GM19395 (cell line): ENCODE results near the gene CGA.
"Not testable (repeated sequence)": the region's sequence is repeated elsewhere in the genome, so short reads cannot be mapped to it uniquely, and the experiment has no call there.

Experiments used
- ATAC-seq: cut with Tn5 transposase; IDR thresholded peaks from one replicate; pipeline ENCODE4 v1.9.1; 2021; ENCODE audit warnings: mild to moderate bottlenecking, moderate library complexity; ENCODE audit not compliant: unreplicated experiment

CGA gene

GRCh38 chr6:87095087-87095509, at the start of gene CGA:
Gene CGA (minus strand): TSS chr6:87095106. CDS start chr6:87088200, 6,906 bp downstream.
- no peak for ATAC-seq

- not testable (repeated sequence) for ATAC-seq
Observed at GRCh38 chr6:87139927-87140326, 45.0 kb upstream of the CGA start.

- ATAC-seq = no peak
Observed at GRCh38 chr6:87139236-87139635, 44.3 kb upstream of the CGA start.

- no peak for ATAC-seq
Observed at GRCh38 chr6:87136963-87137362, 42.1 kb upstream of the CGA start.

GRCh38 chr6:87127737-87128136, 32.8 kb upstream of the CGA start:
- ATAC-seq = no peak

GRCh38 chr6:87126501-87126900, 31.6 kb upstream of the CGA start:
- no peak for ATAC-seq

- no peak for ATAC-seq
Observed at GRCh38 chr6:87124074-87124473, 29.2 kb upstream of the CGA start.

- no peak for ATAC-seq
Observed at GRCh38 chr6:87122477-87122876, 27.6 kb upstream of the CGA start.

GRCh38 chr6:87118054-87118453, 23.1 kb upstream of the CGA start:
- ATAC-seq = no peak

GRCh38 chr6:87116922-87117321, 22.0 kb upstream of the CGA start:
- ATAC-seq = no peak

- peak; percentile 99 for ATAC-seq
Observed at GRCh38 chr6:87115402-87116135, 20.7 kb upstream of the CGA start.

GRCh38 chr6:87110636-87111035, 15.7 kb upstream of the CGA start:
- no peak for ATAC-seq

- no peak for ATAC-seq
Observed at GRCh38 chr6:87105823-87106222, 10.9 kb upstream of the CGA start.

- ATAC-seq = no peak
Observed at GRCh38 chr6:87104667-87105066, 9.8 kb upstream of the CGA start.

GRCh38 chr6:87103977-87104601, 9.2 kb upstream of the CGA start:
- ATAC-seq = no peak

- ATAC-seq = no peak
Observed at GRCh38 chr6:87102151-87102621, 7.3 kb upstream of the CGA start.

- ATAC-seq = no peak
Observed at GRCh38 chr6:87101067-87101466, 6.2 kb upstream of the CGA start.

GRCh38 chr6:87100216-87100615, 5.3 kb upstream of the CGA start:
- no peak for ATAC-seq

- peak; percentile 86 for ATAC-seq
Observed at GRCh38 chr6:87099472-87099871, 4.6 kb upstream of the CGA start.

GRCh38 chr6:87094576-87094975, 330 bp downstream of the CGA start:
- ATAC-seq = no peak

GRCh38 chr6:87093651-87094050, 1.3 kb downstream of the CGA start:
- no peak for ATAC-seq

- no peak for ATAC-seq
Observed at GRCh38 chr6:87093199-87093598, 1.7 kb downstream of the CGA start.
